Thyroid gland (tissue), 4 donors: Measurements from ENCODE around the gene PHF14.

Experiments
- CTCF ChIP-seq, 6 experiments: fragments of 200-600 bp in 3 of 6; fragments of 450-650 bp in 3 of 6; sonication (generic) in 3 of 6; IDR thresholded peaks; one replicate each; pipeline ENCODE4 v1.5.1; 2016 to 2019; ENCODE audit warnings: antibody characterized with exemption in 6 of 6, mild to moderate bottlenecking in 2 of 6, inconsistent platforms in 1 of 6, moderate library complexity in 1 of 6
- POLR2A ChIP-seq, 2 donors: fragments of 450-650 bp; IDR thresholded peaks; one replicate each; pipeline ENCODE4 v1.6.1; 2017; ENCODE audit warnings: antibody characterized with exemption in 2 of 2, mild to moderate bottlenecking in 2 of 2, moderate library complexity in 1 of 2

GRCh38 chr7:11130012-11130411, 156.3 kb downstream of the PHF14 start:
- TF ChIP-seq CTCF (IDR thresholded peaks at IDR 0.05) (no peak), POLR2A (IDR thresholded peaks at IDR 0.05) (no peak)
